SK-N-MC (cell line): ENCODE measurements around the gene ARHGEF16.

Experiments
- DNase-seq: peaks from one replicate; pipeline ENCODE4 v3.0.0-alpha.2; 2011; ENCODE audit warnings: low read depth, low spot score
- H3K27ac ChIP-seq: fragments of 200-600 bp; sonication (generic); 2 replicates; pipeline ENCODE4 v1.5.1; 2016; ENCODE audit warnings: mixed run types
- H3K36me3 ChIP-seq: fragments of 200-600 bp; sonication (generic); 2 replicates; pipeline ENCODE4 v1.6.1; 2017; ENCODE audit warnings: antibody characterized with exemption, low read length, mixed read lengths; ENCODE audit not compliant: insufficient read depth
- H3K4me3 ChIP-seq: fragments of 200-600 bp; sonication (generic); 2 replicates; pipeline ENCODE4 v1.5.1; 2016
- H3K9ac ChIP-seq: fragments of 200-600 bp; sonication (generic); 2 replicates; pipeline ENCODE4 v1.8.0; 2017; ENCODE audit warnings: mixed run types, mixed read lengths; ENCODE audit not compliant: insufficient read length
- H3K9me3 ChIP-seq: fragments of 200-600 bp; sonication (generic); 2 replicates; pipeline ENCODE4 v1.6.1; 2017; ENCODE audit warnings: low read depth, mild to moderate bottlenecking, antibody characterized with exemption, low read length, moderate library complexity, mixed read lengths
- EZH2 ChIP-seq: fragments of 200-600 bp; sonication (generic); IDR thresholded peaks from one replicate; pipeline ENCODE4 v1.6.1; 2017; ENCODE audit warnings: antibody characterized with exemption
- FOXP2 ChIP-seq: optimal IDR thresholded peaks from 2 replicates; pipeline ENCODE3; 2011; ENCODE audit warnings: mild to moderate bottlenecking, moderate library complexity; ENCODE audit not compliant: insufficient read depth; ENCODE audit errors: extremely low read length, control extremely low read depth
- POLR2AphosphoS5 ChIP-seq: IDR thresholded peaks from 2 replicates; pipeline ENCODE4 v1.6.1; 2012; ENCODE audit warnings: mild to moderate bottlenecking, low read depth, low read length, borderline replicate concordance

Gene ARHGEF16

DNA sequence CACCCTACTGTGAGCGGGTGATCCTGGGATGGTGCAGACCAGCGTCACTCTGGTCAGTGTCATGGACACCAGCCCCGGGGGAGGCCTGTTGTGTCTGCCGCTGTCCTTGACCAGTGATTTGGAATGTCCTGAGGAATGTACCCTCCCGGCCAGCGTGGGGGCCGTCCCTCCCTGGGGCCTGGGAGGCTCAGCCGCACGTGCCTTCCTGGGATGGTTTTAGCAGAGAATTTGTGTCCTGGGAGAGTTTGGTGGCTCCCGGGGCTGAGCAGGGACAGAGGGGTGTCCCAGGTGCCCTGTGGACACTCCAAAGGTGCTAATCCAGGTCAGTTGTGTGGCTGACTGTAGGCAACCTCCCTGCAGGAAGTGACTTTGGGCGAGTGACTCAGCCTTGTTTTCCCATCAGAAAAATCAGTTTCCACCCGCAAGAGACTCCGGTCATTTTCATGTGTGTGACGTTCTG is 6.2 kb downstream of the ARHGEF16 start:
- no peaks in the 10 kb centered on the region for H3K9me3 ChIP-seq
- no peaks in the 10 kb centered on the region for H3K36me3 ChIP-seq
- H3K4me3 ChIP-seq = no peak overlapping the region
- no peak overlapping the region for H3K27ac ChIP-seq
- no peak for DNase-seq
- no peak overlapping the region for H3K9ac ChIP-seq
- no peak for TF ChIP-seq POLR2AphosphoS5
- TF ChIP-seq FOXP2 = no peak
- no peak for TF ChIP-seq EZH2

DNA sequence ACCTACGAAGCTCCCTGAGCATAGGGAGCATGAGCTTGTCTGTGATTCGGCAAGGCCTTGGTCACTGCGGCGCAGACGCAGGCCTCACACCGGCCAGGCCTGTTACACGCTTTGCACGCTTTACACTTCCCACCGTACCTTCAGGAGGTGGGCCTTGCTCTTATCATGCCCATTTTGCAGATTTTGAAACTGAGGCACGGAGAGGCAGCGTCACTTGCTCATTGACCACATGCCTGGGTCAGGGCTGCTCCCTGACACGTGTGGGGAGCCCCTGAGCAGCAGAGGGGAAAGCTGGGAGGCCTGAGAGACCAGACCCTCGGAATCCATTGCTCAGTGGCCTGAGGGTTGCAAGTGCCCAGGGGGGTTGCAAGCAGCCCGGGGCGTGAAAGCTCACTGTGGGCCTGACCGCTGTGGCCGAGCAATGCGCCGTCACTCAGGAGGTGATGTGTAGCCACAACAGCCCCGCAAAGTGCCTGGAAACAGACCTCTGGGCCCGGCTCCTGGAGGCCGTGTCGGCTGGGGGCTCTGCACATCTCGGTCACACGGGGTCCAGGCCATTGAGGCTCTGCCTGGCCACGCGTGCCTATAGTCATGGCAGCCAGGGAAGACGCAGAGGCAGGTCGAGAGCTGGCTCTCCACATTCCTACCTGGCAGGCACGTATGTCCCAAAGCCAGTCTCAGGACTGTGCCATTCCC is 6.9 kb downstream of the ARHGEF16 start:
- DNase-seq = no peak
- Histone ChIP-seq H3K9me3 (no peaks in the 10 kb centered on the region), H3K4me3 (no peak overlapping the region), H3K9ac (no peak overlapping the region), H3K27ac (no peak overlapping the region), H3K36me3 (no peaks in the 10 kb centered on the region)
- no peak for TF ChIP-seq POLR2AphosphoS5
- TF ChIP-seq FOXP2 = no peak
- no peak for TF ChIP-seq EZH2

DNA sequence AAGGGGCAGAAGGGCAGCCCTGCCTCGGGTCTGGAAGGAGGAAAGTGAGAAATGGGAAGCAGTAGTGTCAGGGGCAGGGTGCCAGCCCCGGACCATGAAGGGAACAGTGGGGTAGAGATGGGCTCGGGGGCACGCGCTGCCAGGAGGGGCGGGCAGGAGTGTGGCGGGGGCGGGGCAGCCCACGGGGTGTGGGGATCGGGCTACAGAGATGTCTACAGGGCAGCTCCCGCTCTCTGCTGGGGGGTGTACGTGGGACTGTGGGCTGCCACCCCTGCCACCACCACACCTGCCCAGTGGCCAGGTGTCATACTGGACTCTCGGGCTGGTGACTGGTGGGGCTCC is 7.4 kb downstream of the ARHGEF16 start:
- Histone ChIP-seq H3K27ac (no peak overlapping the region), H3K9ac (no peak overlapping the region), H3K4me3 (no peak overlapping the region), H3K9me3 (no peaks in the 10 kb centered on the region), H3K36me3 (no peaks in the 10 kb centered on the region)
- TF ChIP-seq EZH2 (no peak), FOXP2 (no peak)
- no peak for DNase-seq

DNA sequence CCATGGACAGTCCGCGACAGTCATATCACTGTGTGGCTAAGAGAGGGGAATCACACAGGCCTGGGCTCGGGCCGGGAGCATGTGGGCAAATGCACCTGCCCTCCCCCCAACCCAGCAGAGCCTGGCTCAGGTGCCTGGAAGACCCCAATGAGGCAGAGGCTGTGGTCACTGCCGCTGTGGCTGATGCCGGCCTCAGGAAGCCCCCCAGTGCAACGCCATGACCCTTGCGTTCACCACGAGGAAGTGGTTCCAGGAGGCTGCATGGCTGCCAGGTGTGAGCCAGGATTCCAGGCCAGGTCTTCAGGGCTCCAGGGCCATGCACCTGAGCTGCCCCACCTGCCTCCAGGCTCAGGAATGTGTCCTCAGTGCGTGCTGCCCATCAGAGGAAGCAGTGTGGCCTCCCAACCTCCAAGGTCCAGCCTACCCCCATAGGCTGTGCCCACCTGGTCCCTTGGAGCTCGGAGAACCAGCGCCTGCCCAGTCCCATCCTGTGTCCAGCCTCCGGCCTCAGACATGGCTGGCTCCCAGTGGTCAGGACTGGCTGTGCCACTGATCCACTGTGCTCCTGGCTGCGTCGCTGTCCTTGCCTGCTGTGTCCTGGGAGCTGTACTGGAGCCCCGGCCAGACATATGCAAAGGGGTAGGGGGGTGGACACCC is 8.0 kb downstream of the ARHGEF16 start:
- no peak for TF ChIP-seq POLR2AphosphoS5
- no peak for TF ChIP-seq EZH2
- no peak for TF ChIP-seq FOXP2
- no peak overlapping the region for H3K4me3 ChIP-seq
- H3K36me3 ChIP-seq = no peaks in the 10 kb centered on the region
- no peak overlapping the region for H3K27ac ChIP-seq
- no peak overlapping the region for H3K9ac ChIP-seq
- no peaks in the 10 kb centered on the region for H3K9me3 ChIP-seq
- no peak for DNase-seq

DNA sequence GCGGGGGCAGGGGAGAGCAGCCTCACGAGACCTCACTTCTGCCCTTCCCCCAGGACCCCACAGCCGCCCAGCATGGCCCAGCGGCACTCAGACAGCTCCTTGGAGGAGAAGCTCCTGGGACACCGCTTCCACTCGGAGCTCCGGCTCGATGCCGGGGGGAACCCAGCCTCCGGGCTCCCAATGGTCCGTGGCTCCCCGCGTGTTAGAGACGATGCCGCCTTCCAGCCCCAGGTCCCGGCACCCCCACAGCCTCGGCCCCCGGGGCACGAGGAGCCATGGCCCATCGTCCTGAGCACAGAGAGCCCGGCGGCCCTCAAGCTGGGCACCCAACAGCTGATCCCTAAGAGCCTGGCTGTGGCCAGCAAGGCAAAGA is 8.5 kb downstream of the ARHGEF16 start:
- Histone ChIP-seq H3K36me3 (no peaks in the 10 kb centered on the region), H3K9ac (no peak overlapping the region), H3K4me3 (no peak overlapping the region), H3K27ac (no peak overlapping the region), H3K9me3 (no peaks in the 10 kb centered on the region)
- TF ChIP-seq FOXP2 (no peak), POLR2AphosphoS5 (no peak), EZH2 (no peak)
- no peak for DNase-seq

DNA sequence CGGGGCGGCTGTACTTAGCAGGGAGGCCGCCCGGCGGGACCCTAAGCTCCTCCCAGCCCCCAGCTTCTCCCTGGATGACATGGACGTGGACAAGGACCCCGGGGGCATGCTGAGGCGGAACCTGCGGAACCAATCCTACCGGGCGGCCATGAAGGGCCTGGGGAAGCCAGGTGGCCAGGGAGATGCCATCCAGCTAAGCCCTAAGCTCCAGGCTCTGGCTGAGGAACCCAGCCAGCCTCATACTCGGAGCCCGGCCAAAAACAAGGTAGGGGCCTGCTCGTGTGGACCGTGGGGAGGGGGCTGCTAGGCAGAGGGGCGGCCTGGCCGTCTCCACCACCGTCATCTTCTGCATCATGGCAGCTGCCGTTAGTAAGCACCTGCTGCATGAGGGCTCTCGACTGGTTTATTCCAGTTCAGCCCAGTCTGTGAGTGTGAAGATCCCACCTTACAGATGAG is 9.0 kb downstream of the ARHGEF16 start:
- H3K27ac ChIP-seq = no peak overlapping the region
- H3K9ac ChIP-seq = no peak overlapping the region
- no peak for TF ChIP-seq EZH2
- no peak for TF ChIP-seq POLR2AphosphoS5
- TF ChIP-seq FOXP2 = no peak
- no peak overlapping the region for H3K4me3 ChIP-seq
- no peak for DNase-seq
- H3K36me3 ChIP-seq = no peaks in the 10 kb centered on the region
- no peaks in the 10 kb centered on the region for H3K9me3 ChIP-seq

DNA sequence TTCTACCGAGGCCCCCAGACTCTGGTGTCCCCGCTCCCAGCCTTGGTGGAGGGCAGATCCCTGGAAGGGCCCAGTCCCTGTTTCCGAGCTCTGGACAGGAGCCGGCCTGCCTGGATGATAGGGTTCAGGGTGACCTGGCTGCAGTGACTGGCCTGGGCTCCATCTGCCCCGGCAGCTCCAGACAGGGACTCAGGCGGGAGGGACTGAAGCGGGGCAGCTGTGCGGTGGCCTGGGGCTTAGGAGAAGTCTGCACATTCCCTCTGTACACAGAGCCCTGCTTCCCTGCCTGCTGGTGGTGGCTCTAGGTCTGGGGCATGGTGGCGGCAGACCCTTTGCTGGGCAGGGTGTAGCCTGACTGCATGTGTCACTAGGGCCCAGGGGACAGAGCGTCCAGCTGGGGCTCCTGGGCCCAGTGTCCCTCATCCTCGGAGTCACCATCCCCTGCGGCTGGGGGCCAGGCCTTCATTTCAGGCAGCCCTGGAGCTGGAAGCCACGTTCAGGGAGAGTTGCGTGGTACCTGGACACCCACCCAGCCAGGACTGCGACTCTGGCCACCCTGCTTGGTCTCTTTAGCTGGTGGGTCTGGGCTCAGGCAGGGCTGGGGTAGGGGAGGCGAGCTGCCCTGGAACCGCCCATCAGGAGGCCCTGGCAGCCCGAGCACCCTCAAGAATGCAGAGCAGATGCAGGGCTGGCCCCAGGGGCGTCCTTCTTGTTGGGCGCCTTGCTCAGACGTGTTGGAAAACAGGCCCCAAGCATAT is 9.6 kb downstream of the ARHGEF16 start:
- H3K36me3 ChIP-seq = no peaks in the 10 kb centered on the region
- H3K9ac ChIP-seq = no peak overlapping the region
- no peak for DNase-seq
- H3K9me3 ChIP-seq = no peaks in the 10 kb centered on the region
- H3K27ac ChIP-seq = no peak overlapping the region
- no peak overlapping the region for H3K4me3 ChIP-seq
- TF ChIP-seq POLR2AphosphoS5 = no peak

DNA sequence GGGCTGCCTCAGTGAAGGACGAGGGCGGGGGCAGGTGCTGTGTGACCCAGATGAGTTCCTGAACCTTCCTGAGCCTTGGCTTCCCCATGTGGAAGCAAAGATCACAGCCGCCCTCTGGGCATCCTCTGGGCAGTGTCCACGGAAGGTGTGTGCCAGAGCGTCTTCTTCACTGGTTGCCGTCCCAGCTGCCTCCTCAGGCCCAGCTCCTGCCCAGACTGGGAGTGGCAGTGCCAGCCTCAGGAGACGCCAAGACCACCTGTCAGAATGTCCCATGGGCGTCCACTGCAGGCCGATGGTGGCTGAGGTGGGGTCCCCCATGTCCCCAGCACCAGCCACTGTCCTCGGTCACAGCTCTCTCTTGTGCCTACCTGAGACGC is 10.2 kb downstream of the ARHGEF16 start:
- Histone ChIP-seq H3K27ac (no peak overlapping the region), H3K9me3 (no peaks in the 10 kb centered on the region), H3K4me3 (no peak overlapping the region), H3K36me3 (no peaks in the 10 kb centered on the region), H3K9ac (no peak overlapping the region)
- no peak for DNase-seq
- TF ChIP-seq FOXP2 = no peak
- TF ChIP-seq EZH2 = no peak
